GM23248 (cell line): ENCODE results near the gene SPAG9. TPM values are rescaled to one million over a fixed set of nuclear protein-coding genes. Genes with fewer than 3 reads are reported as not detected.
A peak's percentile ranks its signal among the peaks of the same experiment; 100 is the strongest.
"Not testable (repeated sequence)": the region's sequence is repeated elsewhere in the genome, so short reads cannot be mapped to it uniquely, and the experiment has no call there.

Experiments used
- DNase-seq: peaks from one replicate; pipeline ENCODE4 v3.0.0-alpha.2; 2015
- H2AFZ ChIP-seq: fragments of 200-600 bp; sonication (generic); 2 replicates; pipeline ENCODE4 v1.6.1; 2016; ENCODE audit warnings: antibody characterized with exemption
- H3F3A ChIP-seq: fragments of 200-600 bp; sonication (generic); 2 replicates; pipeline ENCODE4 v1.6.1; 2016; ENCODE audit warnings: mild to moderate bottlenecking, antibody characterized with exemption, mixed run types; ENCODE audit not compliant: insufficient read depth
- H3K27ac ChIP-seq: fragments of 200-600 bp; sonication (generic); 2 replicates; pipeline ENCODE4 v1.5.1; 2016; ENCODE audit warnings: mild to moderate bottlenecking
- H3K27me3 ChIP-seq: fragments of 200-600 bp; sonication (generic); replicated peaks from 2 replicates; pipeline ENCODE4 v1.6.1; 2016; ENCODE audit warnings: mild to moderate bottlenecking; ENCODE audit not compliant: insufficient read depth
- H3K36me3 ChIP-seq: fragments of 200-600 bp; sonication (generic); 2 replicates; pipeline ENCODE4 v1.6.1; 2016; ENCODE audit warnings: low read depth, mild to moderate bottlenecking
- H3K4me1 ChIP-seq: fragments of 200-600 bp; sonication (generic); 2 replicates; pipeline ENCODE4 v1.6.1; 2016; ENCODE audit warnings: mild to moderate bottlenecking; ENCODE audit not compliant: insufficient read depth
- H3K4me2 ChIP-seq: fragments of 200-600 bp; sonication (generic); one replicate; pipeline ENCODE4 v1.6.1; 2016; ENCODE audit warnings: mild to moderate bottlenecking; ENCODE audit not compliant: unreplicated experiment
- H3K4me3 ChIP-seq: fragments of 200-600 bp; sonication (generic); 2 replicates; pipeline ENCODE4 v1.5.1; 2016; ENCODE audit warnings: mild to moderate bottlenecking
- H3K79me2 ChIP-seq: fragments of 200-600 bp; sonication (generic); 2 replicates; pipeline ENCODE4 v1.6.1; 2016; ENCODE audit warnings: mild to moderate bottlenecking; ENCODE audit not compliant: insufficient read depth
- H3K9ac ChIP-seq: fragments of 200-600 bp; sonication (generic); 2 replicates; pipeline ENCODE4 v1.6.1; 2016; ENCODE audit warnings: mild to moderate bottlenecking
- H3K9me2 ChIP-seq: fragments of 200-600 bp; sonication (generic); 2 replicates; pipeline ENCODE4 v1.6.1; 2016; ENCODE audit warnings: mixed run types, mild to moderate bottlenecking, moderate library complexity; ENCODE audit not compliant: insufficient read depth
- H3K9me3 ChIP-seq: fragments of 200-600 bp; sonication (generic); one replicate; pipeline ENCODE4 v1.6.1; 2017; ENCODE audit warnings: low read depth
- H4K20me1 ChIP-seq: fragments of 200-600 bp; sonication (generic); 2 replicates; pipeline ENCODE4 v1.6.0; 2016; ENCODE audit not compliant: insufficient read depth
- EZH2 ChIP-seq: fragments of 200-600 bp; sonication (generic); IDR thresholded peaks from 2 replicates; pipeline ENCODE4 v1.6.1; 2018; ENCODE audit warnings: antibody characterized with exemption, mild to moderate bottlenecking; ENCODE audit not compliant: insufficient read depth, poor library complexity, severe bottlenecking
- EZH2phosphoT487 ChIP-seq: fragments of 200-600 bp; sonication (generic); IDR thresholded peaks from 2 replicates; pipeline ENCODE4 v1.6.1; 2018; ENCODE audit warnings: antibody characterized with exemption, moderate library complexity, mild to moderate bottlenecking, low read depth; ENCODE audit not compliant: insufficient read depth
- WGBS, 2 experiments: methylation state at CpG; one replicate each; pipeline ENCODE4 v1.1.6; 2015 to 2017; ENCODE audit warnings: low lambda C conversion rate in 2 of 2, low coverage in 1 of 2; ENCODE audit errors: missing lambda C conversion rate in 2 of 2; 5-methylcytosine and 5-hydroxymethylcytosine counted together
- in situ Hi-C: fragments of 300-500 bp; cut with MboI; formaldehyde crosslinking; loops from 2 replicates; pipeline ENCODE4 v1.15.0; 2020
- polyA plus RNA-seq: library from polyadenylated mRNA; unstranded; fragments of >200 nt; fragmentation: Nextera tagmentation; extraction: Ambion mirVana; gene quantifications from 2 replicates; pipeline ENCODE4 v1.2.1, GENCODE V29; 2016
- total RNA-seq: library from RNA; depleted of rRNA; stranded (reverse); fragments of >200 nt; shearing (Covaris generic); gene quantifications from 2 replicates; pipeline ENCODE4 v1.2.3, GENCODE V29; 2014

The SPAG9 gene
- total and polyA plus RNA-seq, 2 experiments from 2014 or later = 21.5 to 58.8 TPM

- peaks cover 21% of the 10 kb centered on the region for H3F3A ChIP-seq
- H3K4me1 ChIP-seq = peaks cover 33% of the 10 kb centered on the region
- no peaks in the 10 kb centered on the region for H3K9me2 ChIP-seq
- H3K36me3 ChIP-seq = no peaks in the 10 kb centered on the region
- no peak for TF ChIP-seq EZH2phosphoT487
- TF ChIP-seq EZH2 = no peak
- peak overlapping the region; percentile 96 for H3K27ac ChIP-seq
- peaks cover 52% of the 10 kb centered on the region for H3K79me2 ChIP-seq
- in situ Hi-C loops = no loop called here
- H3K9ac ChIP-seq = peak overlapping the region; percentile 99
- DNase-seq = no peak
- no peaks in the 10 kb centered on the region for H3K27me3 ChIP-seq
- peaks cover 4% of the 10 kb centered on the region; the same call in 1 of the 2 replicates for H4K20me1 ChIP-seq
- 0 to 3% methylated on average over 38 to 42 of the region's 42 CpGs for WGBS, 2 experiments
- H3K4me2 ChIP-seq = peak overlapping the region; percentile 89
- H3K4me3 ChIP-seq = peak overlapping the region; percentile 97
- H2AFZ ChIP-seq = peak overlapping the region; percentile 71
- H3K9me3 ChIP-seq = no peaks in the 10 kb centered on the region
Measured at GRCh38 chr17:51120357-51120738, 320 bp downstream of the SPAG9 start.

GRCh38 chr17:51119415-51120356 lies 982 bp downstream of the SPAG9 start:
- H3F3A ChIP-seq = peaks cover 21% of the 10 kb centered on the region
- DNase-seq = peak; percentile 74
- peaks cover 33% of the 10 kb centered on the region for H3K4me1 ChIP-seq
- peak overlapping the region; percentile 96 for H3K27ac ChIP-seq
- H3K9me2 ChIP-seq = no peaks in the 10 kb centered on the region
- H4K20me1 ChIP-seq = peaks cover 4% of the 10 kb centered on the region; the same call in 1 of the 2 replicates
- H3K27me3 ChIP-seq = no peaks in the 10 kb centered on the region
- H3K4me2 ChIP-seq = peak overlapping the region; percentile 89
- peak overlapping the region; percentile 97 for H3K4me3 ChIP-seq
- in situ Hi-C loops = no loop called here
- 1 to 2% methylated on average over 44 to 48 of the region's 49 CpGs for WGBS, 2 experiments
- H3K9ac ChIP-seq = peak overlapping the region; percentile 99
- H3K36me3 ChIP-seq = no peaks in the 10 kb centered on the region
- H3K9me3 ChIP-seq = no peaks in the 10 kb centered on the region
- no peak for TF ChIP-seq EZH2phosphoT487
- TF ChIP-seq EZH2 = no peak
- H2AFZ ChIP-seq = peak overlapping the region; percentile 71
- H3K79me2 ChIP-seq = peaks cover 58% of the 10 kb centered on the region

GRCh38 chr17:51118330-51119195 lies 2.1 kb downstream of the SPAG9 start:
- WGBS, 2 experiments = 51 to 53% methylated on average over 14 of the region's 14 CpGs
- Histone ChIP-seq H3K4me2 (peak overlapping the region; percentile 89), H3K36me3 (no peaks in the 10 kb centered on the region), H3K9me2 (no peaks in the 10 kb centered on the region), H3K4me1 (peaks cover 33% of the 10 kb centered on the region), H3K9me3 (no peaks in the 10 kb centered on the region), H3K9ac (peak overlapping the region; percentile 99; the same call in 1 of the 2 replicates), H3F3A (peaks cover 21% of the 10 kb centered on the region), H3K27me3 (no peaks in the 10 kb centered on the region), H3K27ac (no peak overlapping the region; the same call in 1 of the 2 replicates), H3K79me2 (peaks cover 70% of the 10 kb centered on the region), H3K4me3 (peak overlapping the region; percentile 97), H4K20me1 (peaks cover 4% of the 10 kb centered on the region; the same call in 1 of the 2 replicates), H2AFZ (no peak overlapping the region)
- TF ChIP-seq EZH2 = no peak
- TF ChIP-seq EZH2phosphoT487 = no peak
- in situ Hi-C loops = no loop called here
- peak; percentile 14 for DNase-seq

- in situ Hi-C loops = no loop called here
- Histone ChIP-seq H3K9ac (no peak overlapping the region), H3K4me3 (no peak overlapping the region), H3K9me3 (no peaks in the 10 kb centered on the region), H3K9me2 (no peaks in the 10 kb centered on the region), H3K4me1 (peaks cover 20% of the 10 kb centered on the region), H3K4me2 (no peak overlapping the region), H3K36me3 (no peaks in the 10 kb centered on the region), H3K27ac (no peak overlapping the region), H3K79me2 (peaks cover 100% of the 10 kb centered on the region), H3K27me3 (no peaks in the 10 kb centered on the region), H2AFZ (no peak overlapping the region), H4K20me1 (peaks cover 8% of the 10 kb centered on the region; the same call in 1 of the 2 replicates), H3F3A (peaks cover 4% of the 10 kb centered on the region; the same call in 1 of the 2 replicates)
- no peak for TF ChIP-seq EZH2
- TF ChIP-seq EZH2phosphoT487 = no peak
- DNase-seq = no peak
- 92 to 96% methylated on average over 4 of the region's 4 CpGs for WGBS, 2 experiments
Measured at GRCh38 chr17:51115179-51115578, 5.5 kb downstream of the SPAG9 start.

GRCh38 chr17:51112303-51113222 lies 8.1 kb downstream of the SPAG9 start:
- H4K20me1 ChIP-seq, H3F3A ChIP-seq, H3K4me3 ChIP-seq, H3K4me1 ChIP-seq, H3K27me3 ChIP-seq, H3K36me3 ChIP-seq, H3K4me2 ChIP-seq, H3K9ac ChIP-seq, H2AFZ ChIP-seq, H3K27ac ChIP-seq, in situ Hi-C loops, H3K9me2 ChIP-seq, H3K9me3 ChIP-seq: not testable (repeated sequence)
- peaks cover 100% of the 10 kb centered on the region for H3K79me2 ChIP-seq
- WGBS, 2 experiments = 86% methylated on average over 16 of the region's 16 CpGs
- DNase-seq = peak; percentile 13
